ENCODE data around the gene NCBP3.

DNA sequence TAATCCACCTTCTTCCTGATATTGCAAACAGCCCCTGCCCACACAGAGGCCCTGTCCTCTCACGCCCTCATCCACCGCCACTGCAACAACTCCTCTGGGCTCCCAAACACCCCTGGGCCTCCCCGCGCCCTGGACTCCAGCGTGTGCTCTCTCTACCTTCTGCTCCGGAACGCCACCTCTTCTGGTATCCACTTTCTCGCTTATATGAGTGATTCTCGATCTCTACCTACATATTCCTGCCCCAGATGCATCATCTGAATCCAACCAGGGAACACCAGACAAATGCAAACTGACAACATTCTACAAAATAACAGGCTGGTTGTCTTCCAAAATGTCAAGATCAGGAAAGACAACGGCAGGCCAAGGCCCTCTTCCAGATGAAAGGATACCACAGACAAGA is 27.8 kb upstream of the NCBP3 start:
- TF ChIP-seq POLR2A (IDR thresholded peaks at IDR 0.05) (no peak), EP300 (IDR thresholded peaks at IDR 0.05) (no peak)
- TF ChIP-seq, protein P1, sequence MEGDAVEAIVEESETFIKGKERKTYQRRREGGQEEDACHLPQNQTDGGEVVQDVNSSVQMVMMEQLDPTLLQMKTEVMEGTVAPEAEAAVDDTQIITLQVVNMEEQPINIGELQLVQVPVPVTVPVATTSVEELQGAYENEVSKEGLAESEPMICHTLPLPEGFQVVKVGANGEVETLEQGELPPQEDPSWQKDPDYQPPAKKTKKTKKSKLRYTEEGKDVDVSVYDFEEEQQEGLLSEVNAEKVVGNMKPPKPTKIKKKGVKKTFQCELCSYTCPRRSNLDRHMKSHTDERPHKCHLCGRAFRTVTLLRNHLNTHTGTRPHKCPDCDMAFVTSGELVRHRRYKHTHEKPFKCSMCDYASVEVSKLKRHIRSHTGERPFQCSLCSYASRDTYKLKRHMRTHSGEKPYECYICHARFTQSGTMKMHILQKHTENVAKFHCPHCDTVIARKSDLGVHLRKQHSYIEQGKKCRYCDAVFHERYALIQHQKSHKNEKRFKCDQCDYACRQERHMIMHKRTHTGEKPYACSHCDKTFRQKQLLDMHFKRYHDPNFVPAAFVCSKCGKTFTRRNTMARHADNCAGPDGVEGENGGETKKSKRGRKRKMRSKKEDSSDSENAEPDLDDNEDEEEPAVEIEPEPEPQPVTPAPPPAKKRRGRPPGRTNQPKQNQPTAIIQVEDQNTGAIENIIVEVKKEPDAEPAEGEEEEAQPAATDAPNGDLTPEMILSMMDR (IDR thresholded peaks at IDR 0.05), result no peak

Measured in ovary (tissue), 3 donors.